Measurements from ENCODE around the gene AUH.

The AUH gene

DNA sequence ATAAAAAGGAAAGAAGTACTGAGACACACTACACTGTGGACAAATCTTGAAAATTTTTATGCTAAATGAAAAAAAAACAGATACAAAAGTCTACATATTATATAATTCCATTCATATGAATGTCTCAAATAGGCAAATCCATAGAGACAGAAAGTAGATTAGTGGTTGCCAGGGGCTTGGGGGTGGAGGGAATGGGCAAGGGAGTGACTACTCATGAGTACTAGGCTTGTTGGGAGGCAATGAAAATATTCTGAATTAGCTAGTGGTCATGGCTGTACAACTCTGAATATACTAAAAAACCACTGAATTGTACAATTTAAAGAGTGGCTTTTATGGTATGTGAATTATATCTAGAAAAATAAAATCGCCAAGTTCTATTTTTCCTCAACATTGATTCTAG, 154.9 kb downstream of the AUH start:
- TF ChIP-seq RAD21 (IDR thresholded peaks at IDR 0.05; ENCODE audit: low read depth) (no peak), YY1 (IDR thresholded peaks at IDR 0.05; ENCODE audit: low read depth) (no peak), FOXM1 (IDR thresholded peaks at IDR 0.05; ENCODE audit: borderline replicate concordance, low read depth) (no peak), ZBTB7A (IDR thresholded peaks at IDR 0.05; ENCODE audit: low read depth) (no peak), TAF1 (IDR thresholded peaks at IDR 0.05; ENCODE audit: low read depth) (no peak), TEAD4 (IDR thresholded peaks at IDR 0.05) (no peak), CREB1 (IDR thresholded peaks at IDR 0.05; ENCODE audit: low read depth) (no peak), TCF12 (IDR thresholded peaks at IDR 0.05; ENCODE audit: low read depth) (no peak), EGR1 (IDR thresholded peaks at IDR 0.05) (no peak), NFIC (IDR thresholded peaks at IDR 0.05) (no peak)
- TF ChIP-seq, protein P1, sequence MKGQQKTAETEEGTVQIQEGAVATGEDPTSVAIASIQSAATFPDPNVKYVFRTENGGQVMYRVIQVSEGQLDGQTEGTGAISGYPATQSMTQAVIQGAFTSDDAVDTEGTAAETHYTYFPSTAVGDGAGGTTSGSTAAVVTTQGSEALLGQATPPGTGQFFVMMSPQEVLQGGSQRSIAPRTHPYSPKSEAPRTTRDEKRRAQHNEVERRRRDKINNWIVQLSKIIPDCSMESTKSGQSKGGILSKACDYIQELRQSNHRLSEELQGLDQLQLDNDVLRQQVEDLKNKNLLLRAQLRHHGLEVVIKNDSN (IDR thresholded peaks at IDR 0.05) = no peak
- TF ChIP-seq, protein P2, sequence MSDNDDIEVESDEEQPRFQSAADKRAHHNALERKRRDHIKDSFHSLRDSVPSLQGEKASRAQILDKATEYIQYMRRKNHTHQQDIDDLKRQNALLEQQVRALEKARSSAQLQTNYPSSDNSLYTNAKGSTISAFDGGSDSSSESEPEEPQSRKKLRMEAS (IDR thresholded peaks at IDR 0.05) = no peak
- TF ChIP-seq, protein P3, sequence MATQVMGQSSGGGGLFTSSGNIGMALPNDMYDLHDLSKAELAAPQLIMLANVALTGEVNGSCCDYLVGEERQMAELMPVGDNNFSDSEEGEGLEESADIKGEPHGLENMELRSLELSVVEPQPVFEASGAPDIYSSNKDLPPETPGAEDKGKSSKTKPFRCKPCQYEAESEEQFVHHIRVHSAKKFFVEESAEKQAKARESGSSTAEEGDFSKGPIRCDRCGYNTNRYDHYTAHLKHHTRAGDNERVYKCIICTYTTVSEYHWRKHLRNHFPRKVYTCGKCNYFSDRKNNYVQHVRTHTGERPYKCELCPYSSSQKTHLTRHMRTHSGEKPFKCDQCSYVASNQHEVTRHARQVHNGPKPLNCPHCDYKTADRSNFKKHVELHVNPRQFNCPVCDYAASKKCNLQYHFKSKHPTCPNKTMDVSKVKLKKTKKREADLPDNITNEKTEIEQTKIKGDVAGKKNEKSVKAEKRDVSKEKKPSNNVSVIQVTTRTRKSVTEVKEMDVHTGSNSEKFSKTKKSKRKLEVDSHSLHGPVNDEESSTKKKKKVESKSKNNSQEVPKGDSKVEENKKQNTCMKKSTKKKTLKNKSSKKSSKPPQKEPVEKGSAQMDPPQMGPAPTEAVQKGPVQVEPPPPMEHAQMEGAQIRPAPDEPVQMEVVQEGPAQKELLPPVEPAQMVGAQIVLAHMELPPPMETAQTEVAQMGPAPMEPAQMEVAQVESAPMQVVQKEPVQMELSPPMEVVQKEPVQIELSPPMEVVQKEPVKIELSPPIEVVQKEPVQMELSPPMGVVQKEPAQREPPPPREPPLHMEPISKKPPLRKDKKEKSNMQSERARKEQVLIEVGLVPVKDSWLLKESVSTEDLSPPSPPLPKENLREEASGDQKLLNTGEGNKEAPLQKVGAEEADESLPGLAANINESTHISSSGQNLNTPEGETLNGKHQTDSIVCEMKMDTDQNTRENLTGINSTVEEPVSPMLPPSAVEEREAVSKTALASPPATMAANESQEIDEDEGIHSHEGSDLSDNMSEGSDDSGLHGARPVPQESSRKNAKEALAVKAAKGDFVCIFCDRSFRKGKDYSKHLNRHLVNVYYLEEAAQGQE (IDR thresholded peaks at IDR 0.05; ENCODE audit: low read depth) = no peak

DNA sequence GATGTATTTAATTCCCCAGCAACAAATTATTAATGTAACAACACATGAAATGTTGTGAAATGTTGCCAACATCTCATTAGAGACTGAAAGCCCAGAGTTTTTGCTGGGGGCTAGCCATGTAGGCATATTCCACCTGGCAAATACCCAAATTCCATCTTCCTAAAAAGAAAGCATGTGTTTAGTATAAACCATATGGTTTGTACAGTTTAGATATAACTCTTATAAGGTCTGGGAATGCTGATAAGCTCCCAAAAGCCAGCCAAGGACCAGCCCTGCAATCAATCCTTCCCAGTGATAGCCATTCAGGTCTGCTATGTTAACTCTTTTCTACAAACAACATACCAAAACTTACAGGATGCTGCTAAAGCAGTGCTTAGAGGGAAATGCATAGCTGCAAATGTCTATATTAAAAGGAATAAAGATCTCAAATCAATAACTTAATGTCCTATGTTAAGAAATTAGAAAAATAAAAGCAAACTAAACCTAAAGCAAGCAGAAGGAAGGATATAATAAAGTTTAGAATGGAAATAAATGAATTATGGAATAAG, 158.9 kb downstream of the AUH start:
- TF ChIP-seq EGR1 (IDR thresholded peaks at IDR 0.05) = no peak
- TF ChIP-seq CREB1 (IDR thresholded peaks at IDR 0.05; ENCODE audit: low read depth) = no peak
- TF ChIP-seq YY1 (IDR thresholded peaks at IDR 0.05; ENCODE audit: low read depth) = no peak
- TF ChIP-seq RAD21 (IDR thresholded peaks at IDR 0.05; ENCODE audit: low read depth) = no peak
- TF ChIP-seq NFIC (IDR thresholded peaks at IDR 0.05) = no peak
- TF ChIP-seq, protein P3 (IDR thresholded peaks at IDR 0.05; ENCODE audit: low read depth) = no peak
- TF ChIP-seq, protein P2 (IDR thresholded peaks at IDR 0.05) = no peak
- TF ChIP-seq TAF1 (IDR thresholded peaks at IDR 0.05; ENCODE audit: low read depth) = no peak
- no peak for TF ChIP-seq TEAD4 (IDR thresholded peaks at IDR 0.05)
- TF ChIP-seq, protein P1 (IDR thresholded peaks at IDR 0.05) = no peak
- TF ChIP-seq TCF12 (IDR thresholded peaks at IDR 0.05; ENCODE audit: low read depth) = no peak
- TF ChIP-seq EP300 (IDR thresholded peaks at IDR 0.05; ENCODE audit: borderline replicate concordance) = no peak
- no peak for TF ChIP-seq ZBTB7A (IDR thresholded peaks at IDR 0.05; ENCODE audit: low read depth)
- no peak for TF ChIP-seq FOXM1 (IDR thresholded peaks at IDR 0.05; ENCODE audit: borderline replicate concordance, low read depth)
- TF ChIP-seq CEBPB (IDR thresholded peaks at IDR 0.05) = no peak

DNA sequence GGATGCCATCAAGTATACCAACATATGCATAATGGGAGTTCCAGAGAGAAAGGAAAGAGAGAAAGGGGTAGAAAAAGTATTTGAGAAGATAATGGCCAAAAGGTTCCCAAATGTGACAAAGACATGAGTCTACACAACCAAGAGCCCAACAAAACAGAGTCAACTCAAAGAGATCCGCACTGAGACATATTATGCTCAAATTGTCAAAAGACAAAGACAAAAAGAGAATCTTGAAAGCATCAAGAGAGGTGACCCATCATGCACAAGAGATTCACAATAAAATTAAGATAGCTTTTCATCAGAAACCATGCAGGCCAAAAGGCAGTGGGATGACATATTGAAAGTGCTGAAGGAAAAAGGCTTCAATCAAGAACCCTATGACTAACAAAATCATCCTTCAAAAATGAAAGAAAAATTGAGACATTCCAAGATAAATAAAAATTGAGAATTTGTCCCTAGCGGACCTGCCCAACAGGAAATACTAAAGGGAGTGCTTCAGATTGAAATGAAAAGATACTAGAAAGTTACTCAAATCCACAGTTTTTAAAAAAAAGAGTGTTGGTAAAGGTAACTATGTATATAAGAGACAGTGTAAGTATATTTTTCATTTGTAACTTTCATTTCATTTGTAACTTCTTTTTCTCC, 160.9 kb downstream of the AUH start:
- TF ChIP-seq RAD21 (IDR thresholded peaks at IDR 0.05; ENCODE audit: low read depth) (no peak), NFIC (IDR thresholded peaks at IDR 0.05) (no peak), FOXM1 (IDR thresholded peaks at IDR 0.05; ENCODE audit: borderline replicate concordance, low read depth) (no peak), TCF12 (IDR thresholded peaks at IDR 0.05; ENCODE audit: low read depth) (no peak), TAF1 (IDR thresholded peaks at IDR 0.05; ENCODE audit: low read depth) (no peak), YY1 (IDR thresholded peaks at IDR 0.05; ENCODE audit: low read depth) (no peak), TEAD4 (IDR thresholded peaks at IDR 0.05) (no peak), ZBTB7A (IDR thresholded peaks at IDR 0.05; ENCODE audit: low read depth) (no peak), EP300 (IDR thresholded peaks at IDR 0.05; ENCODE audit: borderline replicate concordance) (no peak), CEBPB (IDR thresholded peaks at IDR 0.05) (no peak), EGR1 (IDR thresholded peaks at IDR 0.05) (no peak)
- TF ChIP-seq, protein P2 (IDR thresholded peaks at IDR 0.05) = no peak
- TF ChIP-seq, protein P3 (IDR thresholded peaks at IDR 0.05; ENCODE audit: low read depth) = no peak
- TF ChIP-seq, protein P1 (IDR thresholded peaks at IDR 0.05) = no peak

All from Ishikawa (cell line).